IMR-90 (cell line): ENCODE data around the gene SNTG2. TPM values are rescaled to one million over a fixed set of nuclear protein-coding genes. Genes with fewer than 3 reads are reported as not detected.

ENCODE experiments used
- ATAC-seq: fragments of 200-7000 bp; cut with Tn5 transposase; 2 replicates; pipeline ENCODE4 v1.9.1; 2020; ENCODE audit warnings: low read depth, mild to moderate bottlenecking, moderate library complexity
- BruUV-seq: library from RNA; stranded (reverse); fragments of 400-500 nt; replicated peaks from 2 replicates; lab custom pipeline; 2021; lab: Mats Ljungman, UMichigan
- CTCF ChIA-PET: fragments of 300-600 bp; formaldehyde crosslinking; extraction: SDS; loops from one replicate; lab custom pipeline; 2021; ENCODE audit warnings: antibody characterized with exemption; lab: Yijun Ruan, JAX
- POLR2A ChIA-PET: fragments of 300-600 bp; sonication (Branson Sonifier 250); formaldehyde crosslinking; loops from one replicate; lab custom pipeline; 2022; ENCODE audit warnings: antibody characterized with exemption; ENCODE audit not compliant: unreplicated experiment; lab: Charles Lee
- DNase-seq: peaks from one replicate; pipeline ENCODE4 v3.0.0; 2013
- H2AFZ ChIP-seq: replicated peaks from 2 replicates; pipeline ENCODE3; 2013; ENCODE audit warnings: low read length, mild to moderate bottlenecking; ENCODE audit not compliant: poor library complexity
- H2AK5ac ChIP-seq: 2 replicates; pipeline ENCODE4 v1.6.1; 2013; ENCODE audit warnings: low read depth, low read length, inconsistent platforms
- H2AK9ac ChIP-seq: replicated peaks from 2 replicates; pipeline ENCODE3; 2013; ENCODE audit warnings: mild to moderate bottlenecking, low read depth, low read length, moderate library complexity; ENCODE audit not compliant: poor library complexity
- H2BK120ac ChIP-seq: 2 replicates; pipeline ENCODE4 v1.6.1; 2013; ENCODE audit warnings: low read depth, low read length, inconsistent platforms
- H2BK15ac ChIP-seq: 3 replicates; pipeline ENCODE4 v1.6.1; 2013; ENCODE audit warnings: low read depth, low read length, inconsistent platforms
- H2BK20ac ChIP-seq: 2 replicates; pipeline ENCODE4 v1.6.1; 2013; ENCODE audit warnings: low read depth, mild to moderate bottlenecking, inconsistent platforms, low read length, moderate library complexity
- H2BK5ac ChIP-seq: 2 replicates; pipeline ENCODE4 v1.6.1; 2013; ENCODE audit warnings: mild to moderate bottlenecking, low read depth, low read length, inconsistent platforms; ENCODE audit not compliant: poor library complexity, severe bottlenecking
- H3K14ac ChIP-seq: replicated peaks from 2 replicates; pipeline ENCODE4 v1.6.1; 2013; ENCODE audit warnings: low read depth, low read length, inconsistent platforms
- H3K18ac ChIP-seq: 2 replicates; pipeline ENCODE4 v1.6.1; 2013; ENCODE audit warnings: low read depth, low read length, control low read depth
- H3K23ac ChIP-seq: 2 replicates; pipeline ENCODE4 v1.6.1; 2013; ENCODE audit warnings: low read depth, low read length, inconsistent platforms
- H3K27ac ChIP-seq: 2 replicates; pipeline ENCODE4 v1.5.1; 2013; ENCODE audit warnings: mild to moderate bottlenecking, control low read depth, low read length; ENCODE audit not compliant: insufficient read depth
- H3K27me3 ChIP-seq: 2 replicates; pipeline ENCODE4 v1.6.1; 2013; ENCODE audit warnings: low read length; ENCODE audit not compliant: control insufficient read depth, insufficient read depth
- H3K36me3 ChIP-seq: 2 replicates; pipeline ENCODE4 v1.6.1; 2013; ENCODE audit warnings: low read length, mixed read lengths; ENCODE audit not compliant: control insufficient read depth, insufficient read depth
- H3K4ac ChIP-seq: 2 replicates; pipeline ENCODE4 v1.6.1; 2013; ENCODE audit warnings: low read depth, low read length, inconsistent platforms
- H3K4me1 ChIP-seq: 2 replicates; pipeline ENCODE4 v1.6.1; 2013; ENCODE audit warnings: low read length, mixed read lengths; ENCODE audit not compliant: control insufficient read depth, insufficient read depth
- H3K4me2 ChIP-seq: 2 replicates; pipeline ENCODE4 v1.6.1; 2013; ENCODE audit warnings: low read depth, mild to moderate bottlenecking, control low read depth, low read length, moderate library complexity
- H3K4me3 ChIP-seq: 2 replicates; pipeline ENCODE4 v1.5.1; 2013; ENCODE audit warnings: low read depth, mild to moderate bottlenecking, control low read depth, low read length, moderate library complexity; ENCODE audit not compliant: insufficient read depth
- H3K56ac ChIP-seq: 2 replicates; pipeline ENCODE4 v1.6.1; 2013; ENCODE audit warnings: low read length, inconsistent platforms; ENCODE audit not compliant: insufficient read depth; ENCODE audit errors: extremely low read depth
- H3K79me1 ChIP-seq, 2 experiments: 2 replicates each; pipeline ENCODE4 v1.6.1; 2013; ENCODE audit warnings: low read length in 2 of 2, inconsistent platforms in 1 of 2, low read depth in 1 of 2
- H3K9ac ChIP-seq: 2 replicates; pipeline ENCODE4 v1.6.1; 2013; ENCODE audit warnings: low read depth, low read length, control low read depth
- H3K9me1 ChIP-seq: 2 replicates; pipeline ENCODE4 v1.6.1; 2013; ENCODE audit warnings: low read length, inconsistent platforms; ENCODE audit not compliant: insufficient read depth
- H3K9me3 ChIP-seq: 2 replicates; pipeline ENCODE4 v1.6.1; 2013; ENCODE audit warnings: low read length; ENCODE audit not compliant: control insufficient read depth, insufficient read depth
- H4K20me1 ChIP-seq: 2 replicates; pipeline ENCODE4 v1.6.1; 2013; ENCODE audit warnings: low read length, inconsistent platforms; ENCODE audit not compliant: insufficient read depth
- H4K5ac ChIP-seq: 2 replicates; pipeline ENCODE4 v1.6.1; 2013; ENCODE audit warnings: mild to moderate bottlenecking, low read depth, low read length, control low read depth
- H4K8ac ChIP-seq, 2 experiments: 2 replicates each; pipeline ENCODE4 v1.6.1; 2013; ENCODE audit warnings: low read depth in 2 of 2, low read length in 2 of 2, control low read depth in 1 of 2, inconsistent platforms in 1 of 2
- H4K91ac ChIP-seq: 2 replicates; pipeline ENCODE4 v1.6.1; 2013; ENCODE audit warnings: low read depth, low read length, inconsistent platforms; ENCODE audit not compliant: insufficient read depth
- BHLHE40 ChIP-seq: fragments of 150-350 bp; IDR thresholded peaks from 2 replicates; pipeline ENCODE4 v1.6.1; 2016; ENCODE audit warnings: mild to moderate bottlenecking, low read depth, low read length
- CEBPB ChIP-seq: IDR thresholded peaks from 2 replicates; pipeline ENCODE4 v1.6.1; 2012; ENCODE audit warnings: low read depth, low read length, improper control_type of control experiment
- CHD1 ChIP-seq: IDR thresholded peaks from 2 replicates; pipeline ENCODE4 v1.6.1; 2012; ENCODE audit warnings: low read depth, low read length, improper control_type of control experiment
- CTCF ChIP-seq: conservative IDR thresholded peaks from 2 replicates; pipeline ENCODE4 v1.5.1; 2012; ENCODE audit warnings: mild to moderate bottlenecking, low read depth, low read length, improper control_type of control experiment
- ELK1 ChIP-seq: fragments of 150-350 bp; IDR thresholded peaks from 2 replicates; pipeline ENCODE4 v1.6.1; 2016; ENCODE audit warnings: low read depth, mild to moderate bottlenecking, low read length, moderate library complexity, borderline replicate concordance
- FOS ChIP-seq: fragments of 150-350 bp; IDR thresholded peaks from 2 replicates; pipeline ENCODE4 v1.6.1; 2016; ENCODE audit warnings: low read depth, low read length
- MAFK ChIP-seq: IDR thresholded peaks from 2 replicates; pipeline ENCODE4 v1.6.1; 2012; ENCODE audit warnings: low read depth, low read length, improper control_type of control experiment
- MAZ ChIP-seq: IDR thresholded peaks from 2 replicates; pipeline ENCODE4 v1.6.1; 2012; ENCODE audit warnings: low read depth, mild to moderate bottlenecking, low read length, improper control_type of control experiment, moderate library complexity, borderline replicate concordance
- MXI1 ChIP-seq: IDR thresholded peaks from 2 replicates; pipeline ENCODE4 v1.6.1; 2012; ENCODE audit warnings: low read depth, mild to moderate bottlenecking, low read length, moderate library complexity, borderline replicate concordance
- NFE2L2 ChIP-seq: fragments of 150-350 bp; IDR thresholded peaks from 2 replicates; pipeline ENCODE4 v1.6.1; 2016; ENCODE audit warnings: low read depth, mild to moderate bottlenecking, low read length
- POLR2A ChIP-seq: IDR thresholded peaks from 2 replicates; pipeline ENCODE4 v1.6.1; 2012; ENCODE audit warnings: mild to moderate bottlenecking, low read depth, low read length
- RAD21 ChIP-seq: IDR thresholded peaks from 2 replicates; pipeline ENCODE4 v1.6.1; 2012; ENCODE audit warnings: low read length, improper control_type of control experiment
- RCOR1 ChIP-seq: IDR thresholded peaks from 2 replicates; pipeline ENCODE4 v1.6.1; 2012; ENCODE audit warnings: mild to moderate bottlenecking, low read length, improper control_type of control experiment; ENCODE audit not compliant: insufficient replicate concordance
- RFX5 ChIP-seq: IDR thresholded peaks from 2 replicates; pipeline ENCODE4 v1.8.0; 2012; ENCODE audit warnings: low read depth, mild to moderate bottlenecking, low read length, moderate library complexity
- SMC3 ChIP-seq: fragments of 150-350 bp; IDR thresholded peaks from 2 replicates; pipeline ENCODE4 v1.6.1; 2016; ENCODE audit warnings: low read depth, mild to moderate bottlenecking, antibody characterized with exemption, low read length, moderate library complexity
- USF2 ChIP-seq: fragments of 150-350 bp; IDR thresholded peaks from 2 replicates; pipeline ENCODE4 v1.6.1; 2017; ENCODE audit warnings: mild to moderate bottlenecking, antibody characterized with exemption, low read length, low read depth
- WGBS, 2 experiments: methylation state at CpG; one replicate each; pipeline versions ENCODE4 v1.1.5 to v1.1.7; 2013; ENCODE audit warnings: missing lambda C conversion rate in 2 of 2; ENCODE audit not compliant: insufficient read length in 1 of 2; ENCODE audit errors: extremely low coverage in 2 of 2; 5-methylcytosine and 5-hydroxymethylcytosine counted together
- dilution Hi-C: fragments of 300-500 bp; cut with HindIII; formaldehyde crosslinking; loops from one replicate; pipeline ENCODE4 v1.14.3; 2018; ENCODE audit warnings: low sequenced_read_pairs; ENCODE audit not compliant: unreplicated experiment
- in situ Hi-C: fragments of 300-500 bp; cut with MboI; formaldehyde crosslinking; loops from 3 replicates; pipeline ENCODE4 v1.14.3; 2019; ENCODE audit warnings: low sequenced_read_pairs, inconsistent platforms, mixed read lengths
- intact Hi-C: fragments of 100-400 bp; cut with micrococcal nuclease; formaldehyde crosslinking; loops from 2 replicates; pipeline ENCODE4 v1.10.0; 2022
- polyA plus RNA-seq, 3 experiments: library from polyadenylated mRNA; depleted of rRNA; stranded (reverse); fragments of >200 nt; gene quantifications; 2 replicates each; pipeline ENCODE4 v1.2.3, GENCODE V29; 2012; ENCODE audit warnings: low replicate concordance in 1 of 3
- total RNA-seq: library from RNA; depleted of rRNA; stranded (reverse); fragments of >200 nt; gene quantifications from 2 replicates; pipeline ENCODE4 v1.2.3, GENCODE V29; 2012

Gene SNTG2
- total and polyA plus RNA-seq, 2 of the 4 experiments (the other 2 are of a cell fraction), result under 0.01 to 0.17 TPM

- Histone ChIP-seq H4K8ac (no peak overlapping the region), H3K27ac (no peak overlapping the region), H3K9me3 (peaks cover 38% of the 10 kb centered on the region), H3K4me1 (no peaks in the 10 kb centered on the region), H2AK5ac (no peak overlapping the region), H2AFZ (no peak overlapping the region), H3K56ac (no peak overlapping the region), H2BK120ac (no peak overlapping the region), H3K23ac (no peak overlapping the region), H3K36me3 (no peaks in the 10 kb centered on the region), H4K5ac (no peak overlapping the region), H3K18ac (no peak overlapping the region), H2BK5ac (no peak overlapping the region), H3K79me1 (no peaks in the 10 kb centered on the region), H2BK15ac (no peak overlapping the region), H3K4me3 (no peak overlapping the region), H3K14ac (no peak overlapping the region), H2BK20ac (no peak overlapping the region), H2AK9ac (no peak overlapping the region), H4K91ac (no peak overlapping the region), H4K20me1 (no peaks in the 10 kb centered on the region), H3K27me3 (no peaks in the 10 kb centered on the region), H3K9me1 (no peaks in the 10 kb centered on the region), H3K9ac (no peak overlapping the region), H3K4ac (no peak overlapping the region), H3K4me2 (no peak overlapping the region)
- dilution Hi-C loops (no loop called here), in situ Hi-C loops (no loop called here), intact Hi-C loops (no loop called here)
- no peak for ATAC-seq
- POLR2A ChIA-PET, result no interaction called here
- WGBS, 2 experiments, result 34% methylated on average over 6 of the region's 14 CpGs; no CpG with 5 or more reads in 1 of the 2 experiments
- BruUV-seq, result no TSS peak
- DNase-seq, result no peak
- TF ChIP-seq FOS (no peak), NFE2L2 (no peak), CHD1 (no peak), RCOR1 (no peak), CTCF (no peak), POLR2A (no peak), MAFK (no peak), SMC3 (no peak), USF2 (no peak), MXI1 (no peak), MAZ (no peak), RAD21 (no peak), BHLHE40 (no peak), ELK1 (no peak), RFX5 (no peak), CEBPB (no peak)
- CTCF ChIA-PET, result no interaction called here
Observed at GRCh38 chr2:1375794-1376193, 425.1 kb downstream of the SNTG2 start.
